Measurements from ENCODE around the gene SLC13A2.

SLC13A2 gene

GRCh38 chr17:28540231-28540630 lies 66.8 kb downstream of the SLC13A2 start:
- DNase-seq, result peak; percentile 56

GRCh38 chr17:28541439-28541838 lies 68.0 kb downstream of the SLC13A2 start:
- no peak for DNase-seq

- DNase-seq, result no peak
Measured at GRCh38 chr17:28544402-28545140, 71.1 kb downstream of the SLC13A2 start.

- DNase-seq, result no peak
Measured at GRCh38 chr17:28545141-28545503, 71.7 kb downstream of the SLC13A2 start.

GRCh38 chr17:28545787-28546415 lies 72.5 kb downstream of the SLC13A2 start:
- DNase-seq, result no peak

DNA sequence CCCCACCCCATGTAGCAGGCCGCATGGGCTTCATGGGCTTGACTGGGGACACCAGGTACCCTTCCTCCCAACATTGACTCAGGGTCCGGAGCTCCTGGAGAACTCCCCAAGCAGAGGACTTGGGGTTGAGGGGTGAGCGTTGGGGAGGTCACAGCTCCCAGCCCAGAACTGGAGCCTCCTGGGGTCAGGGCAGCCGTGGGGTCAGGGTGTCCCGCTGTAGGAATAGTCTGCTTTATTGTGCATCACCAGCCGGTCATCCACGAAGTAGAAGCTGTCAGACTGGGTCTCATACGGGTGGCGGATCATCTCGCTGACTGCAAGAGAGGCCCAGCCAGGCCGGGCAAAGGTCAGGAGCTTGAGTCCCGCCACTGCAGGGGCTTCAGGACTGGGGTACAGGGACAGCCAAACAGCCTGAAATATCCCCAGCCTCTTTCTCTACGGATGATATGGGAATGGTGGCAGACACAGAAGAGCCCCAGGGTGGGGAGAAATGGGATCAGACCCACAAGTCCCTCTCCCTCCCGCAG lies 73.7 kb downstream of the SLC13A2 start:
- no peak for DNase-seq
